MM.1S (cell line): Measurements from ENCODE around the gene JSRP1.

Source experiments
- DNase-seq: peaks from one replicate; pipeline ENCODE4 v3.0.0-alpha.2; 2015
- H2AFZ ChIP-seq: fragments of 300-600 bp; sonication (generic); 2 replicates; pipeline ENCODE4 v1.6.0; 2016; ENCODE audit warnings: antibody characterized with exemption, low read length
- H3F3A ChIP-seq: fragments of 300-600 bp; sonication (generic); 2 replicates; pipeline ENCODE4 v1.6.1; 2016; ENCODE audit warnings: mild to moderate bottlenecking, antibody characterized with exemption, low read length, moderate library complexity, mixed read lengths; ENCODE audit not compliant: insufficient read depth
- H3K27ac ChIP-seq: fragments of 300-600 bp; sonication (generic); 2 replicates; pipeline ENCODE4 v1.5.1; 2016; ENCODE audit warnings: mild to moderate bottlenecking, low read length
- H3K27me3 ChIP-seq: fragments of 300-600 bp; sonication (generic); replicated peaks from 2 replicates; pipeline ENCODE4 v1.6.0; 2016; ENCODE audit warnings: low read length; ENCODE audit not compliant: insufficient read depth
- H3K36me3 ChIP-seq: fragments of 300-600 bp; sonication (generic); replicated peaks from 2 replicates; pipeline ENCODE4 v1.6.1; 2016; ENCODE audit warnings: mild to moderate bottlenecking, low read length, mixed read lengths; ENCODE audit not compliant: insufficient read depth
- H3K4me1 ChIP-seq: fragments of 300-600 bp; sonication (generic); 2 replicates; pipeline ENCODE4 v1.6.1; 2016; ENCODE audit warnings: low read length, mixed read lengths
- H3K4me2 ChIP-seq: fragments of 300-600 bp; sonication (generic); 2 replicates; pipeline ENCODE4 v1.6.0; 2016; ENCODE audit warnings: low read depth, low read length
- H3K4me3 ChIP-seq: fragments of 300-600 bp; sonication (generic); 2 replicates; pipeline ENCODE4 v1.5.1; 2016; ENCODE audit warnings: low read length, mixed read lengths
- H3K79me2 ChIP-seq: fragments of 300-600 bp; sonication (generic); 2 replicates; pipeline ENCODE4 v1.6.1; 2016; ENCODE audit warnings: mixed run types, low read length, mixed read lengths
- H3K9ac ChIP-seq: fragments of 300-600 bp; sonication (generic); 2 replicates; pipeline ENCODE4 v1.6.1; 2016; ENCODE audit warnings: low read length, mixed read lengths
- H3K9me2 ChIP-seq: fragments of 300-600 bp; sonication (generic); replicated peaks from 2 replicates; pipeline ENCODE4 v1.6.1; 2016; ENCODE audit warnings: mild to moderate bottlenecking, low read length, mixed read lengths; ENCODE audit not compliant: insufficient read depth
- H3K9me3 ChIP-seq: fragments of 300-600 bp; sonication (generic); replicated peaks from 2 replicates; pipeline ENCODE4 v1.6.1; 2016; ENCODE audit warnings: mild to moderate bottlenecking, low read length, mixed read lengths; ENCODE audit not compliant: insufficient read depth
- H4K20me1 ChIP-seq: fragments of 300-600 bp; sonication (generic); 2 replicates; pipeline ENCODE4 v1.6.1; 2016; ENCODE audit warnings: mild to moderate bottlenecking, low read length, moderate library complexity, mixed read lengths; ENCODE audit not compliant: insufficient read depth
- CTCF ChIP-seq: fragments of 300-600 bp; sonication (generic); IDR thresholded peaks from 2 replicates; pipeline ENCODE4 v1.5.1; 2016; ENCODE audit warnings: antibody characterized with exemption, low read length, mixed read lengths
- EZH2 ChIP-seq: fragments of 300-600 bp; sonication (generic); optimal IDR thresholded peaks from 2 replicates; pipeline ENCODE3; 2017; ENCODE audit warnings: low read depth, mild to moderate bottlenecking, antibody characterized with exemption, low read length, mixed read lengths
- EZH2phosphoT487 ChIP-seq: fragments of 300-600 bp; sonication (generic); IDR thresholded peaks from 2 replicates; pipeline ENCODE4 v1.6.1; 2018; ENCODE audit warnings: antibody characterized with exemption, low read length

Gene JSRP1

GRCh38 chr19:2226840-2227360 is 29.3 kb downstream of the JSRP1 start:
- no peaks in the 10 kb centered on the region for H3K27me3 ChIP-seq
- no peak overlapping the region for H3K9ac ChIP-seq
- peaks cover 22% of the 10 kb centered on the region for H3K36me3 ChIP-seq
- H3K9me2 ChIP-seq, result no peaks in the 10 kb centered on the region
- H2AFZ ChIP-seq, result no peak overlapping the region
- H3K4me1 ChIP-seq, result no peaks in the 10 kb centered on the region
- DNase-seq, result no peak
- H3K79me2 ChIP-seq, result peaks cover 56% of the 10 kb centered on the region
- H3K9me3 ChIP-seq, result no peaks in the 10 kb centered on the region
- H3K4me3 ChIP-seq, result no peak overlapping the region
- no peak overlapping the region for H3K27ac ChIP-seq
- H3K4me2 ChIP-seq, result no peak overlapping the region
- peaks cover 6% of the 10 kb centered on the region; the same call in 1 of the 2 replicates for H4K20me1 ChIP-seq
- no peak for TF ChIP-seq CTCF
- no peak for TF ChIP-seq EZH2
- no peak for TF ChIP-seq EZH2phosphoT487
- H3F3A ChIP-seq, result peaks cover 21% of the 10 kb centered on the region

DNA sequence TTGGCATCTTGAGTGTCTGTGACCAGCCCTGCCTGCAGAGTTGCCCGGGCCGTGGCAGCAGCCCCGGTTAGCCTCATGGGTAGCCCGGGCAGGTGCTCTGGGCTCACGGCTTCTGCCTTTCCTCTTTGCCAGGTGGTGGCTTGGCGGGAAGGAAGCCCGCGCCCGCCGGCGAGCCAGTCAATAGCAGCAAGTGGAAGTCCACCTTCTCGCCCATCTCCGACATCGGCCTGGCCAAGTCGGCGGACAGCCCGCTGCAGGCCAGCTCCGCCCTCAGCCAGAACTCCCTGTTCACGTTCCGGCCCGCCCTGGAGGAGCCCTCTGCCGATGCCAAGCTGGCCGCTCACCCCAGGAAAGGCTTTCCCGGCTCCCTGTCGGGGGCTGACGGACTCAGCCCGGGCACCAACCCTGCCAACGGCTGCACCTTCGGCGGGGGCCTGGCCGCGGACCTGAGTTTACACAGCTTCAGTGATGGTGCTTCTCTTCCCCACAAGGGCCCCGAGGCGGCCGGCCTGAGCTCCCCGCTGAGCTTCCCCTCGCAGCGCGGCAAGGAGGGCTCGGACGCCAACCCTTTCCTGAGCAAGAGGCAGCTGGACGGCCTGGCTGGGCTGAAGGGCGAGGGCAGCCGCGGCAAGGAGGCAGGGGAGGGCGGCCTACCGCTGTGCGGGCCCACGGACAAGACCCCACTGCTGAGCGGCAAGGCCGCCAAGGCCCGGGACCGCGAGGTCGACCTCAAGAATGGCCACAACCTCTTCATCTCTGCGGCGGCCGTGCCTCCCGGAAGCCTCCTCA is 30.0 kb downstream of the JSRP1 start:
- no peaks in the 10 kb centered on the region for H3K4me1 ChIP-seq
- 0 out of 2 replicates have a peak, but pooled peaks cover under 1% of the 10 kb centered on the region for H4K20me1 ChIP-seq
- H3K27me3 ChIP-seq, result no peaks in the 10 kb centered on the region
- no peak for DNase-seq
- H3K36me3 ChIP-seq, result peaks cover 22% of the 10 kb centered on the region
- no peak for TF ChIP-seq EZH2phosphoT487
- no peak for TF ChIP-seq EZH2
- no peak for TF ChIP-seq CTCF
- no peak overlapping the region for H3K4me2 ChIP-seq
- H3K27ac ChIP-seq, result no peak overlapping the region
- peaks cover 52% of the 10 kb centered on the region for H3K79me2 ChIP-seq
- peaks cover 15% of the 10 kb centered on the region for H3F3A ChIP-seq
- no peaks in the 10 kb centered on the region for H3K9me2 ChIP-seq
- no peak overlapping the region for H3K4me3 ChIP-seq
- no peaks in the 10 kb centered on the region for H3K9me3 ChIP-seq
- H2AFZ ChIP-seq, result no peak overlapping the region
- no peak overlapping the region for H3K9ac ChIP-seq

DNA sequence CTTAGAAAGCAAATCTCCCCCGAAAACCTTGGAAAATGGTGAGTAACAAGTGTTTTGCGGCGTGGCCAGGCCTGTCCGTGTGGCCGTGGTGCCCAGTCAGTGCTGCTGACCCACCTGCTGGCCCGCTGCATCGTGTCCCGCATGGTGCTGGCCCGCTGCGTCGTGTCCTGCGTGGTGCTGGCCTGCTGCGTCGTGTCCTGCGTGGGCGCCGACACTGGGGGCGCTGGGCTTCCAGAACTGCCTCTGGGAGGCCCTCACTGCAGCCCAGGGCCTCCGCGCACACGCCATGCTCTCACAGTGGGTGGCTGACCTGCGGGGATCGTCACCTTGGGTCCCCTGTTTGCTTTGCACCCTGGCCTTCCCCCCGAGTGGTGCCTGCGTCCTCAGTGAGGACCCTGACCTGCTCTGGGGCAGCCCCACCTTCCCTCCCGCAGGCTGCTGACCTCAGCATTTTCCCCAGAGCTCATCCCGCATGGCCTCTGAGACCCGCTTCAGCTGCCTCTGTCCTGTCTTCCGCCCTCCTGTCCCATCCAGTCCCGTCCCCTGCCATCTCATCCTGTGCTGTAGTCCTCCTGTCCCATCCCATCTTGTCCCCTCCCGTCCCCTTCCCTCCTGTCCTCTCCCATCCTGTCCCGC is 30.7 kb downstream of the JSRP1 start:
- Histone ChIP-seq H3K27ac (no peak overlapping the region), H3K4me3 (no peak overlapping the region), H2AFZ (no peak overlapping the region), H3K9me2 (no peaks in the 10 kb centered on the region), H3K9me3 (no peaks in the 10 kb centered on the region), H3K79me2 (peaks cover 48% of the 10 kb centered on the region), H3K9ac (no peak overlapping the region), H4K20me1 (no peaks in the 10 kb centered on the region), H3F3A (peaks cover 9% of the 10 kb centered on the region), H3K27me3 (no peaks in the 10 kb centered on the region), H3K4me2 (no peak overlapping the region), H3K4me1 (no peaks in the 10 kb centered on the region), H3K36me3 (peaks cover 24% of the 10 kb centered on the region)
- no peak for DNase-seq
- TF ChIP-seq EZH2phosphoT487 (no peak), EZH2 (no peak), CTCF (no peak)
